ENCODE results near the gene ZNF746. TPM values are rescaled to one million over a fixed set of nuclear protein-coding genes. Genes with fewer than 3 reads are reported as not detected.
A peak's percentile ranks its signal among the peaks of the same experiment; 100 is the strongest.

Gene ZNF746
- total RNA-seq, 2 experiments from 2014 or later, result 12.6 to 13.0 TPM

DNA sequence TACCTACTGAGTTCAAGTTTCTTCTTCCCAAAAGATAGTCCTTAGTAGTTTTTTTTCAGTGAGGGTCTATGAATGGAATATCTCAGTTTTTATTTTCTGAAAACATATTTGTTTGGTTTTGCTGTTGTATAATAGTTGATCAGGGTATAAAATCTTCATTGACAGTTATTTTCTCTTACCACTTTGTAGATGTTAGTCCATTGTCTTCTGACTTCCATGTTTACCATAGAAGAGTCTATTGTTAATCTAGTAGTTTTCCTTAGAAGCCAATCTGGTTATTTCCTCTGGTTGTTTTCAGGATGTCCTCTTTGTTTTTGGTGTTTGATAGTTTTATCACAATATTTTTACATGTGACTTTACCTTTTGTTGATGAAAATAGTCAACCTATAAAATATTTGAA is 31.2 kb downstream of the ZNF746 start:
- H3K27me3 Mint-ChIP-seq, result peaks cover 9% of the 10 kb centered on the region
- DNase-seq, result no peak
- TF ChIP-seq, protein P1, sequence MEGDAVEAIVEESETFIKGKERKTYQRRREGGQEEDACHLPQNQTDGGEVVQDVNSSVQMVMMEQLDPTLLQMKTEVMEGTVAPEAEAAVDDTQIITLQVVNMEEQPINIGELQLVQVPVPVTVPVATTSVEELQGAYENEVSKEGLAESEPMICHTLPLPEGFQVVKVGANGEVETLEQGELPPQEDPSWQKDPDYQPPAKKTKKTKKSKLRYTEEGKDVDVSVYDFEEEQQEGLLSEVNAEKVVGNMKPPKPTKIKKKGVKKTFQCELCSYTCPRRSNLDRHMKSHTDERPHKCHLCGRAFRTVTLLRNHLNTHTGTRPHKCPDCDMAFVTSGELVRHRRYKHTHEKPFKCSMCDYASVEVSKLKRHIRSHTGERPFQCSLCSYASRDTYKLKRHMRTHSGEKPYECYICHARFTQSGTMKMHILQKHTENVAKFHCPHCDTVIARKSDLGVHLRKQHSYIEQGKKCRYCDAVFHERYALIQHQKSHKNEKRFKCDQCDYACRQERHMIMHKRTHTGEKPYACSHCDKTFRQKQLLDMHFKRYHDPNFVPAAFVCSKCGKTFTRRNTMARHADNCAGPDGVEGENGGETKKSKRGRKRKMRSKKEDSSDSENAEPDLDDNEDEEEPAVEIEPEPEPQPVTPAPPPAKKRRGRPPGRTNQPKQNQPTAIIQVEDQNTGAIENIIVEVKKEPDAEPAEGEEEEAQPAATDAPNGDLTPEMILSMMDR (IDR thresholded peaks at IDR 0.05), result no peak
- no peak overlapping the region for H3K4me3 Mint-ChIP-seq
- H3K9me3 Mint-ChIP-seq, result peaks cover 3% of the 10 kb centered on the region
- no peak overlapping the region for H3K27ac Mint-ChIP-seq
- POLR2A ChIA-PET, result no interaction called here
- ATAC-seq, result no peak
- peaks cover 2% of the 10 kb centered on the region for H3K4me1 Mint-ChIP-seq (ENCODE audit: low read depth)
- CTCF ChIA-PET, result interaction anchor here (1.0 to 2.4 kb wide), 3 partner anchors 8 to 25 kb away, joined by 3 to 9 read pairs (median 3); no protein-coding TSS in a partner anchor
- H3K36me3 Mint-ChIP-seq (ENCODE audit: low read depth), result peaks cover 2% of the 10 kb centered on the region
- intact Hi-C loops (cut with micrococcal nuclease), result no loop called here

DNA sequence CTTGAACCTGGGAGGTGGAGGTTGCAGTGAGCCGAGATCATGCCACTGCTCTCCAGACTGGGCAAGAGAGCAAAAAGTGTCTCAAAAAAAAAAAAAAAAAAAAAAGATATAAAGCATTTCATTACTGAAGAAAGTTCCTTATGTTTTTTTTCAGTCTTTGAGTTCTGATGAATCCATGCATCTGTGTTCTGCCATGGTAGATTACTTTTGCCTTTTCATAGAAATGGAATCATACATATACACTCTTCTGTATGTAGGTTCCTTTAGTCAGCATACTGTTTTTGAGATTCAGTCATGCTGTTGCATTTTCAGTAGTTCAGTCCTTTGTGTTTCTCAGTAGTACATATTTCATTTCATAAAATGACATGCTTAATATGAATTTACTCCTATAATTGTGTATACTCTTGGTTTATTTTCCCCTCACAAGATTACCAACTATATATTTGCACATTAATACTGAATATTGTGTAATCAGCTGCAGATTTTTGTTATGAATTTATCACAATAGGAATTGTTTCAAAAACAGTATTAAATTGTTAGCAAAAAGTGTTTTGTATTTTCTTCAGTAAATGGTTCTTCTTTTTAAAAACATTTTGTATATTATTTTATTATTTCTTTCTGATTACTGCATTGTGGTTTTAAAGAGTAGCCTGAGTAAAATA is 34.0 kb downstream of the ZNF746 start:
- ChIA-PET CTCF (no interaction called here), POLR2A (interaction anchor here (0.7 kb wide), 1 partner anchor 18 kb away, joined by 3 read pairs; no protein-coding TSS in a partner anchor)
- TF ChIP-seq, protein P1 (IDR thresholded peaks at IDR 0.05), result no peak
- intact Hi-C loops (cut with micrococcal nuclease), result no loop called here
- Mint-ChIP-seq H3K9me3 (no peaks in the 10 kb centered on the region), H3K4me1 (ENCODE audit: low read depth) (peaks cover 13% of the 10 kb centered on the region), H3K4me3 (no peak overlapping the region), H3K27me3 (peaks cover 9% of the 10 kb centered on the region), H3K27ac (no peak overlapping the region), H3K36me3 (ENCODE audit: low read depth) (no peaks in the 10 kb centered on the region)
- no peak for DNase-seq
- no peak for ATAC-seq

DNA sequence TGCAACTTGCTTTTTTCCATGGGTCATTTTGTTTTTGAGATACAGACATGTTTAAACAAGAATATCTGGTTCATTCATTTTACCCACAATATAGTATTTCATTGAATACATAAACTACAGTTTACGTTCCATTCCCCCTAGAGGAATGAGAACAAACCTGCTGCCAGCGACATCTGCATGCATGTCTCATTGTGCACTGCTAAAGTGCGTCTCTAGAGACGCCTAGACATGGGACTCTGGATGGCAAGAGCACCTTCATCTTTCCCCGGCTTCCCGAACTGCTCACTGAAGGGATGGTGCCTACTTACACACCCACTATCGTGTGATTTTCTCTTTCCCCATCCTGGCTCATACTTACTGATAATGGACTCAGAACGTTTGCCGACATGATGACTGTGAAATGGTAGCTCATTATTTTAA is 35.5 kb downstream of the ZNF746 start:
- Mint-ChIP-seq H3K27ac (no peak overlapping the region), H3K36me3 (ENCODE audit: low read depth) (no peaks in the 10 kb centered on the region), H3K27me3 (peaks cover 9% of the 10 kb centered on the region), H3K4me1 (ENCODE audit: low read depth) (peaks cover 18% of the 10 kb centered on the region), H3K4me3 (peak overlapping the region; percentile 38), H3K9me3 (no peaks in the 10 kb centered on the region)
- intact Hi-C loops (cut with micrococcal nuclease), result no loop called here
- ATAC-seq (no peak), DNase-seq (no peak)
- POLR2A ChIA-PET, result no interaction called here
- CTCF ChIA-PET, result interaction anchor here (3.5 kb wide), 1 partner anchor 39 kb away, joined by 14 read pairs; no protein-coding TSS in a partner anchor
- TF ChIP-seq, protein P1 (IDR thresholded peaks at IDR 0.05), result no peak

DNA sequence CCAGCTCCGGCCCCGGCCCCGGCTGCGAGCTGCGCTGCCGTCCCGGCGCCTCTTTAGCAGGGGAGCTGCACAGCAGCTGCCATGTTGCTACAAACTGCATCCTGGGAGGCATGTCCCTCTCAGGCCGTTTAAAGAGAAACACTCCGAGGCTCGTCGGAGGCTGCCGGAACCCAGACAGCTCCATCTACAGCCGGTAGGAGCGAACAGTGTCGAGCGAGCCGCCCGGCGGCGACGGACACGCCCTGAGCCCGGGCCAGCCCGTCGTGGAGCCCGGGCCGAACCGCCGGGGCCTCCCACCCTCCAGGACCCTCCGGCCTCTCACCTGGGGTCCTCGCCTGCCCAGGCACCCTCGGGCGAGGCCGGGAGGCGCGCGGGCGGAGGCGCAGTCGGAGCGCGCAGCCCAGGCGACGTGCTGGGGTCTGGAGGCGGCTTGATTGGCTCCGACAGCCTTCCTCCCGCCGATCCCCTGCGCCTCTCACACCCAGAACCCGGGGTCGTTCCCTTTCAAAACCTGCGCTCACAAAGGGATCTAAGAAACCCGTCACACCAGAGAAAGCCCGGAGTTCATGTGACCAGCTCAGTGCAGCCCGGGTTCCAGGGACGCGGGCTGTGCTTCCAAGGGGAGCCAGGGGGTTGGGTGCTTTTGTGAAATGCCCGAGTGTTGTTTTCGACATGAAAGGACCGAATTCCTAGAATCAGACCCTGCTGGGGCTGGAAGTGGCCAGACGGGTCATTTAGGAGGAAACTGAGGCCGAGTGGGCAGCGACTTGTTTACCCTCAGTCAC is 36.9 kb downstream of the ZNF746 start, which contains the start of gene ZNF777:
Gene ZNF777, minus strand, starts transcription at position 570 of the 785 bp plus-strand sequence. CDS start 5,040 bp downstream, outside the sequence.
- CTCF ChIA-PET, result interaction anchor here (0.7 to 3.9 kb wide), 14 partner anchors 14 to 199 kb away, joined by 3 to 21 read pairs (median 5); no protein-coding TSS in a partner anchor
- Mint-ChIP-seq H3K27ac (peak within 1 kb of the TSS; percentile 86), H3K9me3 (no peaks in the 10 kb centered on the region), H3K36me3 (ENCODE audit: low read depth) (peaks cover 4% of the 10 kb centered on the region), H3K27me3 (peaks cover 9% of the 10 kb centered on the region), H3K4me1 (ENCODE audit: low read depth) (peaks cover 18% of the 10 kb centered on the region), H3K4me3 (peak within 1 kb of the TSS; percentile 77)
- POLR2A ChIA-PET, result interaction anchor here (0.6 to 2.4 kb wide), 10 partner anchors 10 to 202 kb away, joined by 3 to 8 read pairs (median 4); no protein-coding TSS in a partner anchor
- TF ChIP-seq, protein P1 (IDR thresholded peaks at IDR 0.05), result peak; percentile 59
- peak; percentile 87 for DNase-seq
- intact Hi-C loops (cut with micrococcal nuclease), result no loop called here
- ATAC-seq, result peak; percentile 95

All from activated CD8-positive, alpha-beta T cell treated with anti-CD3 and anti-CD28 coated beads for 36 hours (primary cell).